WTC11 (cell line): ENCODE data around the gene ADGRL3.

ENCODE experiments used
- ATF2 ChIP-seq: sonication (generic); formaldehyde crosslinking; IDR thresholded peaks from 2 replicates; pipeline ENCODE4 v1.8.1; 2022; ENCODE audit warnings: low read depth, missing genetic modification reagents, borderline replicate concordance
- ATF3 ChIP-seq: sonication (generic); formaldehyde crosslinking; conservative IDR thresholded peaks from 2 replicates; pipeline ENCODE4 v1.8.1; 2022; ENCODE audit warnings: mild to moderate bottlenecking, missing genetic modification reagents
- CREM ChIP-seq: sonication (generic); formaldehyde crosslinking; IDR thresholded peaks from 2 replicates; pipeline ENCODE4 v1.8.1; 2022; ENCODE audit warnings: mild to moderate bottlenecking, missing genetic modification reagents, moderate library complexity
- CTCF ChIP-seq: fragments of 200-600 bp; IDR thresholded peaks from 2 replicates; pipeline ENCODE4 v1.8.0; 2022; ENCODE audit warnings: antibody characterized with exemption
- ZSCAN18 ChIP-seq: fragments of 250-450 bp; sonication (Bioruptor Pico); IDR thresholded peaks from 2 replicates; pipeline ENCODE4 v2.1.2; 2022; ENCODE audit warnings: mild to moderate bottlenecking, moderate library complexity

GRCh38 chr4:61740886-61741285 is 540.8 kb downstream of the ADGRL3 start:
- no peak for TF ChIP-seq CTCF
- no peak for TF ChIP-seq ZSCAN18 (CRISPR knock-in tag)
- no peak for TF ChIP-seq ATF3 (CRISPR knock-in tag)
- no peak for TF ChIP-seq CREM (CRISPR knock-in tag)
- no peak for TF ChIP-seq ATF2 (CRISPR knock-in tag)
